Stimulated activated naive CD4-positive, alpha-beta T cell (primary cell): ENCODE measurements around the gene AFTPH.

Source experiments
- DNase-seq, 6 experiments: peaks; one replicate each; lab custom pipeline; 2025; lab: John Stamatoyannopoulos, UW

AFTPH gene

GRCh38 chr2:64632835-64633819, 109.0 kb downstream of the AFTPH start:
- no peak for DNase-seq

- DNase-seq, result no peak
Measured at GRCh38 chr2:64634345-64635267, 110.5 kb downstream of the AFTPH start.

- no peak for DNase-seq
Measured at GRCh38 chr2:64635976-64636911, 112.1 kb downstream of the AFTPH start.

- peak in 3 of 6 experiments; percentile 11 to 21 (median 19) for DNase-seq
Measured at GRCh38 chr2:64637000-64637635, 113.0 kb downstream of the AFTPH start.

- no peak for DNase-seq
Measured at GRCh38 chr2:64637931-64638330, 113.8 kb downstream of the AFTPH start.

GRCh38 chr2:64638502-64639120, 114.5 kb downstream of the AFTPH start:
- no peak for DNase-seq

- no peak for DNase-seq
Measured at GRCh38 chr2:64639691-64640090, 115.6 kb downstream of the AFTPH start.

- DNase-seq, result no peak
Measured at GRCh38 chr2:64640153-64641044, 116.3 kb downstream of the AFTPH start.

- no peak for DNase-seq
Measured at GRCh38 chr2:64641599-64641998, 117.5 kb downstream of the AFTPH start.
